Peyer's patch (tissue), 4 donors: ENCODE results near the gene PHTF1. TPM values are rescaled to one million over a fixed set of nuclear protein-coding genes. Genes with fewer than 3 reads are reported as not detected.

Experiments
- DNase-seq, 3 donors: peaks; one replicate each; pipeline ENCODE4 v3.0.0-alpha.2; 2017 to 2019
- H3K27ac ChIP-seq, 4 donors: fragments of 200-600 bp; sonication (generic); one replicate each; pipeline ENCODE4 v1.5.1; 2016 to 2019
- H3K27me3 ChIP-seq, 2 donors: fragments of 200-600 bp; sonication (generic); one replicate each; pipeline ENCODE4 v1.5.1; 2019
- H3K36me3 ChIP-seq, 3 donors: fragments of 200-600 bp; sonication (generic); one replicate each; pipeline ENCODE4 v1.5.1; 2016 to 2019
- H3K4me1 ChIP-seq, 4 donors: fragments of 200-600 bp; sonication (generic); one replicate each; pipeline ENCODE4 v1.5.1; 2016 to 2019
- H3K4me3 ChIP-seq, 4 donors: fragments of 200-600 bp; sonication (generic); 1 replicate in 3 of 4; 2 replicates in 1 of 4; pipeline ENCODE4 v1.5.1; 2016 to 2019; ENCODE audit warnings: mild to moderate bottlenecking in 1 of 4
- H3K9me3 ChIP-seq, 4 donors: fragments of 200-600 bp; sonication (generic); one replicate each; pipeline ENCODE4 v1.5.1; 2016 to 2019; ENCODE audit warnings: mild to moderate bottlenecking in 1 of 4
- POLR2A ChIP-seq, 2 donors: fragments of 450-650 bp; IDR thresholded peaks; one replicate each; pipeline ENCODE4 v1.5.1; 2017; ENCODE audit warnings: antibody characterized with exemption in 2 of 2, mild to moderate bottlenecking in 2 of 2, moderate library complexity in 2 of 2
- total RNA-seq, 4 donors: library from RNA; depleted of rRNA; stranded (reverse); fragments of >200 nt; gene quantifications; one replicate each; pipeline ENCODE4 v1.1.0, GENCODE V29; 2016
- TF ChIP-seq, protein P1 (sequence below), 6 experiments: fragments of 450-650 bp in 4 of 6; fragments of 200-600 bp in 2 of 6; sonication (generic) in 1 of 6; IDR thresholded peaks; one replicate each; pipeline ENCODE4 v1.5.1; 2017 to 2019; ENCODE audit warnings: antibody characterized with exemption in 6 of 6, mild to moderate bottlenecking in 3 of 6, moderate library complexity in 1 of 6

Gene PHTF1
- total RNA-seq, 4 donors from 2014 or later = 4.9 to 19.0 (median 13.7) TPM

DNA sequence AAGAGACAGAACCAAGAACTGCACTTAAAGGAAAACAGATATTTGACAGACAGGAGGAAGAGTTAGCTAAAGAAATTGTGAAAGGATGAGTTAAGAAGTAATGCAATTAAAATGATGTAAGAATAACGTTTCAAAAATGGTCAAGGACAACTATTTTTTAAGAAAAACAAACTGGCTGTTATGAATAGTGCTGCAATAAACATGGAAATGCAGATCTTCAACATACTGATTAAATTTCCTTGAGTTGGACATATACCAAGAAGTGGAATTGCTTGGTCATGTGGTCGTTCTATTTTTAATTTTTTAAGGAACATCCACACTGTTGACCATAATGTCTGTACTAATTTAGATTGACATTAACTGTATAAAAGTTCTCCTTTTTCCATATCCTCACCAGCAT lies 23.1 kb upstream of the PHTF1 start:
- Histone ChIP-seq H3K4me3 (no peak overlapping the region), H3K27me3 (no peaks in the 10 kb centered on the region), H3K4me1 (peaks cover 0 to 38% (median 5%) of the 10 kb centered on the region in 4 donors), H3K9me3 (no peaks in the 10 kb centered on the region), H3K36me3 (peaks cover 0 to 2% (median 0%) of the 10 kb centered on the region in 3 donors), H3K27ac (no peak overlapping the region)
- TF ChIP-seq POLR2A (IDR thresholded peaks at IDR 0.05) = no peak
- TF ChIP-seq, protein P1, sequence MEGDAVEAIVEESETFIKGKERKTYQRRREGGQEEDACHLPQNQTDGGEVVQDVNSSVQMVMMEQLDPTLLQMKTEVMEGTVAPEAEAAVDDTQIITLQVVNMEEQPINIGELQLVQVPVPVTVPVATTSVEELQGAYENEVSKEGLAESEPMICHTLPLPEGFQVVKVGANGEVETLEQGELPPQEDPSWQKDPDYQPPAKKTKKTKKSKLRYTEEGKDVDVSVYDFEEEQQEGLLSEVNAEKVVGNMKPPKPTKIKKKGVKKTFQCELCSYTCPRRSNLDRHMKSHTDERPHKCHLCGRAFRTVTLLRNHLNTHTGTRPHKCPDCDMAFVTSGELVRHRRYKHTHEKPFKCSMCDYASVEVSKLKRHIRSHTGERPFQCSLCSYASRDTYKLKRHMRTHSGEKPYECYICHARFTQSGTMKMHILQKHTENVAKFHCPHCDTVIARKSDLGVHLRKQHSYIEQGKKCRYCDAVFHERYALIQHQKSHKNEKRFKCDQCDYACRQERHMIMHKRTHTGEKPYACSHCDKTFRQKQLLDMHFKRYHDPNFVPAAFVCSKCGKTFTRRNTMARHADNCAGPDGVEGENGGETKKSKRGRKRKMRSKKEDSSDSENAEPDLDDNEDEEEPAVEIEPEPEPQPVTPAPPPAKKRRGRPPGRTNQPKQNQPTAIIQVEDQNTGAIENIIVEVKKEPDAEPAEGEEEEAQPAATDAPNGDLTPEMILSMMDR (IDR thresholded peaks at IDR 0.05) = no peak
- DNase-seq = no peak

DNA sequence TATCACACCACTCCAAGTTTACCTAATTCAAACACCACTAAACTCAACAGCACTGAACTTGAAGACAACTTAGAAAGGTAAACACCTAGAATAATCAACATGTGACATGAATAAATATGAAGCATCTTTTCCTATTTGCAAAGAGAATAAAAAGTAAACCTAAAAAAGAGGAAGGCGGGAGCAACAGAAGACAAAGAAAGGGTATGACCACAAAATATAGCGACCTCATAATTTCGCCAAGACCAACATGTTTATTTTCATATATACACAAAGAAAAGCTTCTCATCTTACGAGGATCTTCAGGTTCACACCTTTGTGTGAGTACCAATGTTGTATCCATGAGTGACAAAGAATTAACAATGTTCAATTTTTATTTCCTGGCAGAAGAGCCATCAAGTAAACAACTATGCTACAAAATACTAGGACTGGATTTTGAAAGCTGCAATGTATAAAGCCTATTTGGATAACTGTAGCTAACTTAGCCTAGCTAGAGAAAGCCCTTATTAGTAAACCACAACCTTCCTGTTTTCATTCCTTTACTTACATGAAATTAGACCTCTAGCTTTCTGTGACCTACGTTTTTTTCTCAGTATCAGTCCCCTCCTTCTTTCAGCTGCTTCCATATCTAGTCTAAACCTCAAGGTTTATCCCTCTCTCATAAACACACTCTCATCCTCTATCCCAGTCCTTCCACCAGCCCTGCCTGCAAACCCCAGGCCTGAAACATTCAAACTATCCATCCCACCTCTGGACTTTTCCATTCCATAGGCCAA lies 21.3 kb upstream of the PHTF1 start:
- peaks cover 0 to 38% (median 5%) of the 10 kb centered on the region in 4 donors for H3K4me1 ChIP-seq
- peak overlapping the region; percentile 13 to 49 (median 32) for H3K27ac ChIP-seq
- H3K36me3 ChIP-seq = peaks cover 0 to 18% (median 0%) of the 10 kb centered on the region in 3 donors
- no peaks in the 10 kb centered on the region for H3K9me3 ChIP-seq
- DNase-seq = no peak
- TF ChIP-seq POLR2A (IDR thresholded peaks at IDR 0.05) = no peak
- TF ChIP-seq, protein P1 (IDR thresholded peaks at IDR 0.05) = no peak
- H3K27me3 ChIP-seq = no peaks in the 10 kb centered on the region
- no peak overlapping the region for H3K4me3 ChIP-seq

DNA sequence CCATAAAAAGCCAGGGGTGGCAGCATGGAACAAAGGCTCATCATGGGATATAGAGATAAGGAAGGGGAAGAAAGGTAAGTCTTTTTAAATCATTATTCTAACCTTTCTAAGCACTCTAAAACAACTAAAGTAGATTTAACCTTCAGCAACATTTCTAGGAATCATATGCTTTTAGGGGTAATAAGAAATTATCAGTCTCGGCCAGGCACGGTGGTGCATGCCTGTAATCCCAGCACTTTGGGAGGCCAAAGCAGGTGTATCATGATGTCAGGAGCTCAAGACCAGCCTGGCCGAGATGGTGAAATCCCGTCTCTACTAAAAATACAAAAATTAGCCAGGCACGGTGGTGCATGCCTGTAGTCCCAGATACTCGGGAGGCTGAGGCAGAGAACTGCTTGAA lies 20.3 kb upstream of the PHTF1 start:
- TF ChIP-seq, protein P1 (IDR thresholded peaks at IDR 0.05) = no peak
- TF ChIP-seq POLR2A (IDR thresholded peaks at IDR 0.05) = no peak
- Histone ChIP-seq H3K27ac (peak overlapping the region in 1 of 4 donors; percentile 28), H3K9me3 (no peaks in the 10 kb centered on the region), H3K36me3 (peaks cover 0 to 24% (median 0%) of the 10 kb centered on the region in 3 donors), H3K4me3 (no peak overlapping the region), H3K4me1 (peaks cover 0 to 37% (median 5%) of the 10 kb centered on the region in 4 donors), H3K27me3 (no peaks in the 10 kb centered on the region)
- no peak for DNase-seq

DNA sequence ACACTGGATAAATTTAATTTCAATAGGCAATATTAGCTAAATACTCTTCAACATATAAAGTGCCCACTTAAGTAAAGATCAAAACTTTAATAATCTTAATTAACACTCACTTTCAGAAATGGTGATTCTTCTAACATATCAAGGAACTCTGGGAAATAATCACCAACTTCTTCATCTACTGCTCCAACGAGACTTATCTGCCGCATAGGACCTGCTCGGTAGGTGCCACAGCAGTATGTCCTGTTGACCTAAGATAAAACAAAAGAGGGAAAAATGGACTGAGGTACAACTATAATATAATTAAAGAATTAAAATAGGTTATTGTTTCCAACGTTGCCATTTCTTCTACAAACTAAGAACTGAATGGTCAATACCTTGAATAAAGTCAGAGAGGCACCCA lies 18.3 kb upstream of the PHTF1 start:
- Histone ChIP-seq H3K4me3 (no peak overlapping the region), H3K27me3 (no peaks in the 10 kb centered on the region), H3K27ac (no peak overlapping the region), H3K4me1 (peaks cover 0 to 19% (median 1%) of the 10 kb centered on the region in 4 donors), H3K36me3 (peaks cover 0 to 24% (median 0%) of the 10 kb centered on the region in 3 donors), H3K9me3 (no peaks in the 10 kb centered on the region)
- no peak for DNase-seq
- TF ChIP-seq, protein P1 (IDR thresholded peaks at IDR 0.05) = no peak
- no peak for TF ChIP-seq POLR2A (IDR thresholded peaks at IDR 0.05)

DNA sequence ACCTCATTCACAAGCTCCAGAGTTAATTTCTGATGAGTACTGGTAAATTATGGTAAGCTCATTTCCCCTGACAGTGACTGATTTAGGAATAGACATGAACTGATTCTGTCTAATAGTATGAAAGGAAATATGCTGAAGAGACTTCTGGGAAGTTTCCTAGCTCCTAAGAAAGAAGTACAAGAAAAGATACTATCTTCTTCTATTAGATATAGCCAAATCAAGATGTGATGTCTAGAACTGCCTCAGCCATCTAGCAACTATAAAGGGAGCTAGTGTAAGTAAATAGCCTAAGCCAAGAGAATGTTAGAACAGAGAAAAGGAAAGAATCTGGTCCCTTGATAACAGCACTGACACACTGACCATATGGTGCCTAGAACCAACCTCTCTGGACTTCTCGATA lies 10.7 kb upstream of the PHTF1 start:
- Histone ChIP-seq H3K9me3 (no peaks in the 10 kb centered on the region), H3K4me1 (peaks cover 0 to 6% (median 0%) of the 10 kb centered on the region in 4 donors), H3K36me3 (peaks cover 0 to 34% (median 0%) of the 10 kb centered on the region in 3 donors), H3K27me3 (no peaks in the 10 kb centered on the region), H3K27ac (no peak overlapping the region), H3K4me3 (no peak overlapping the region)
- TF ChIP-seq, protein P1 (IDR thresholded peaks at IDR 0.05) = no peak
- no peak for TF ChIP-seq POLR2A (IDR thresholded peaks at IDR 0.05)
- no peak for DNase-seq
